Pancreas (tissue), 10 donors: ENCODE results near the gene CEP72. TPM values are rescaled to one million over a fixed set of nuclear protein-coding genes. Genes with fewer than 3 reads are reported as not detected.
"Not testable (repeated sequence)": the region's sequence is repeated elsewhere in the genome, so short reads cannot be mapped to it uniquely, and the experiment has no call there.

Experiments
- ATAC-seq, 4 donors: fragments of 200-7000 bp; cut with Tn5 transposase; one replicate each; pipeline versions ENCODE4 v1.8.0 to v1.9.1; 2020; ENCODE audit warnings: mild to moderate bottlenecking in 4 of 4, moderate library complexity in 4 of 4
- DNase-seq, 6 donors: peaks; one replicate each; pipeline ENCODE4 v3.0.0-alpha.2; 2020
- FAIRE-seq: peaks from 2 replicates; lab custom pipeline; 2012; peaks lifted over from hg19 to GRCh38; lab: Jason Lieb, UNC
- H3K27ac ChIP-seq, 4 donors: fragments of 200-600 bp; sonication (generic); 1 replicate in 3 of 4; 2 replicates in 1 of 4; pipeline versions ENCODE4 v1.5.0 to v1.8.0; 2020
- H3K27me3 ChIP-seq, 4 donors: fragments of 200-600 bp; one replicate each; pipeline ENCODE4 v1.8.0; 2021
- H3K36me3 ChIP-seq, 3 donors: fragments of 200-600 bp; sonication (generic) in 1 of 3; one replicate each; pipeline versions ENCODE4 v1.5.0 to v1.8.0; 2020 to 2021
- H3K4me1 ChIP-seq, 3 donors: fragments of 200-600 bp; one replicate each; pipeline ENCODE4 v1.8.0; 2021
- H3K4me3 ChIP-seq, 4 donors: fragments of 200-600 bp; sonication (generic) in 2 of 4; one replicate each; pipeline versions ENCODE4 v1.5.0 to v1.8.0; 2020 to 2021
- H3K9me3 ChIP-seq, 4 donors: fragments of 200-600 bp; one replicate each; pipeline ENCODE4 v1.8.0; 2021
- CTCF ChIP-seq, 4 donors: fragments of 200-600 bp; sonication (generic) in 3 of 4; IDR thresholded peaks; one replicate each; pipeline versions ENCODE4 v1.5.0 to v1.8.0; 2021; ENCODE audit warnings: antibody characterized with exemption in 4 of 4
- WGBS, 2 donors: extraction: QIAGEN DNeasy Blood & Tissue Kit; methylation state at CpG; one replicate each; pipeline ENCODE4 v1.1.7; 2013; 5-methylcytosine and 5-hydroxymethylcytosine counted together
- intact Hi-C, 3 donors: fragments of 100-400 bp; cut with DNase I; formaldehyde crosslinking; loops; one replicate each; pipeline versions ENCODE4 v1.11.1 to v1.14.2; 2022
- polyA plus RNA-seq, 2 donors: library from polyadenylated mRNA; stranded (reverse); fragments of 200-250 nt; gene quantifications; one replicate each; pipeline ENCODE4 v1.2.3, GENCODE V29; 2013
- total RNA-seq, 6 donors: library from RNA; stranded (reverse); fragmentation: NEBNext Ultra II Directional in 4 of 6; extraction: Animal tissue kit (Norgen Biotek cat#: 25700) in 4 of 6; gene quantifications; one replicate each; pipeline versions ENCODE4 v1.2.1 to v1.2.4, GENCODE V29; 2021 to 2023
- donor health status: healthy with polysubstance abuse.
- donor health status: DM: no; HTN: no; CAD: no; lungs with moderate emphysema.
- donor health status: DM: no; HTN: no; CAD: no.
- donor health status: control.
- donor health status: control.
- donor health status: Bipolar disorder and iron deficiency.
- donor health status: DM: yes; HTN: yes; CAD: no.
- donor health status: DM: no; HTN: no; CAD: no.
- donor health status: DM: no; HTN: no; CAD: no.
- donor health status: DM: yes; HTN: yes; CAD: no.

Gene CEP72
- total and polyA plus RNA-seq, 8 donors = 3.5 to 7.5 (median 4.6) TPM

DNA sequence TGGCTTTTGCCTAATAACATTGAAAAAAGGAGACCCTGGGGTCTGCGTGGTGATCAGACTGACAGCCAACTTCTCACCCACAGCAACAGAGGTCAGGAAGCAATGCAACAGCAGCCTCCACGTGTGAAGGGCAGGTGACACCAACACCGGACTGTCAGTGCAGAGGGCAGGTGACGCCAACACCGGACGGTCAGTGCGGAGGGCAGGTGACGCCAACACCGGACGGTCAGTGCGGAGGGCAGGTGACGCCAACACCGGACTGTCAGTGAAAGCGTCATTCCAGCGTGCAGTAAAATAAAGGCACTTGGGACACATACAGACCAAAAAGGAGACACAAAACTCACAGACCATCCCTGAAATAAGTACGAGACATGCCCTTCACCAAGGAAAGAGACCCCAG, 37.2 kb upstream of the CEP72 start:
- Histone ChIP-seq H3K9me3 (peaks cover 0 to 3% (median 0%) of the 10 kb centered on the region in 4 donors), H3K4me3 (no peak overlapping the region), H3K27ac (no peak overlapping the region), H3K27me3 (no peaks in the 10 kb centered on the region), H3K4me1 (no peaks in the 10 kb centered on the region), H3K36me3 (no peaks in the 10 kb centered on the region)
- FAIRE-seq (no peak), ATAC-seq (no peak), DNase-seq (peak in 1 of 6 donors; percentile 26)
- WGBS, 2 donors = 91 to 92% methylated on average over 16 of the region's 16 CpGs
- TF ChIP-seq CTCF (IDR thresholded peaks at IDR 0.05) = no peak
- intact Hi-C loops = no loop called here

DNA sequence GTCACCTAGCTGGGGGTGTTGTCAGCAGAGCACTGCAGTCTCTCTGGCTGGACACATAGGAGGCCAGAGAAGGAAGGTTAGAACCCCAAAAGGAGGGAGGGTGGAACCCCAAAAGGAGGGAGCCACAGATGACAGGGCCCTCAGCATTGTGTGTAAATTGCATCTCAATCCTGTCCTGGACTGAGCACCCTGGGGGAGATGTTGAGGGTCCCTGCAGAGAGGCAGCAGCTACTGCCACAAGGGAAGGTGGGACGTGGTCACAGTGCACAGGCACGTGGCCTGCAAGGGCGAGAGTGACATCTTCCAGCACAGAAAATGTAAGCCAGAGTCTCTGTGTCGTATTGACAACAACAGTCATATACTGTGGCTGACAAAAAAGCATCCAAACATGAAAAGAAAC, 36.5 kb upstream of the CEP72 start:
- no peaks in the 10 kb centered on the region for H3K27me3 ChIP-seq
- H3K36me3 ChIP-seq = no peaks in the 10 kb centered on the region
- no peak overlapping the region for H3K4me3 ChIP-seq
- ATAC-seq (no peak), FAIRE-seq (no peak), DNase-seq (no peak)
- no peak for TF ChIP-seq CTCF (IDR thresholded peaks at IDR 0.05)
- no peaks in the 10 kb centered on the region for H3K4me1 ChIP-seq
- H3K9me3 ChIP-seq = peaks cover 0 to 3% (median 0%) of the 10 kb centered on the region in 4 donors
- H3K27ac ChIP-seq = no peak overlapping the region
- intact Hi-C loops = no loop called here
- WGBS, 2 donors = 75% methylated on average over 4 of the region's 4 CpGs

- H3K4me1 ChIP-seq, H3K27me3 ChIP-seq, DNase-seq, H3K27ac ChIP-seq, H3K4me3 ChIP-seq, H3K36me3 ChIP-seq, ATAC-seq, H3K9me3 ChIP-seq, intact Hi-C loops, FAIRE-seq: not testable (repeated sequence)
- WGBS, 2 donors = 94 to 98% methylated on average over 2 of the region's 2 CpGs
Observed at GRCh38 chr5:577214-577613, 34.9 kb upstream of the CEP72 start.

DNA sequence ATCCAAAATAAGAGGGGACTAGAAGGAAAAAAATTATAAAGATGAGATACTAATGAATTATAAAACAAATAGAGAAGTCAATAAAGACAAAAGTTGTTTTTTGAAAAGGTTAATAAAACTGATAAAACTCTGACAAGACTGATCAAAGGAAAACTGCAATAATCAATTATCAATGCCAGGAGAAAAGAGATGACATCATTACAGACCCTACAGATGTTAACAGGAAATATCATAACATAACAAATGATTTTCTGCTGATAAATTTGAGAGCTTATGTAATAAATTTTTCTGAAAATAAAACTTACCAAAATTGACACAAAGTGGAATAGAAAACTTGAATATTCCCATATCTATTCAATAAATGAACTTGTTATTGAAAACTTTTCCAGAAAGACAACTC, 34.3 kb upstream of the CEP72 start:
- no peak for FAIRE-seq
- Histone ChIP-seq H3K4me3 (no peak overlapping the region), H3K4me1 (no peaks in the 10 kb centered on the region), H3K27ac (no peak overlapping the region), H3K27me3 (no peaks in the 10 kb centered on the region), H3K9me3 (peaks cover 0 to 3% (median 0%) of the 10 kb centered on the region in 4 donors), H3K36me3 (no peaks in the 10 kb centered on the region)
- intact Hi-C loops = no loop called here
- no peak for TF ChIP-seq CTCF (IDR thresholded peaks at IDR 0.05)
- DNase-seq = no peak
- no peak for ATAC-seq

DNA sequence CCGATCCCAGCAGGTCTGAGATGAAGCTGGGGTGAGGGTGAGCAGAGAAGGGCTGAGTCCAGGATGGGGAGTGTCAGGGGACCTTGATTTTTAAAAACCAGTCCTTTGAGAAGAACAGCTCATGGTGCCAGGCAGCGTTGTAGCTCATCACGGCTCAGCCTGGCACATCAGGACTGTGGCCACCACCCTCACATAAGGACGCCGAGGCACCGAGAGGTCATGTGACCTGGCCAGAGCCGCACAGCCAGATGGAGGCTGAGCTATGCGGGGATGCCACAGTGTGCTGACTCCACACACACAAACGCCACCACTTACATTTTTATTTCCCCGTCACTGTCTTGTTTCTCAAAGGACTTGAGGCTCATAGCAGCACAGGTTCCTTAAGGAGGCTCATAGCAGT, 32.9 kb upstream of the CEP72 start:
- H3K27ac ChIP-seq = no peak overlapping the region
- no peaks in the 10 kb centered on the region for H3K4me1 ChIP-seq
- DNase-seq (peak in 1 of 6 donors; percentile 19), FAIRE-seq (no peak), ATAC-seq (no peak)
- H3K9me3 ChIP-seq = peaks cover 0 to 3% (median 0%) of the 10 kb centered on the region in 4 donors
- no peaks in the 10 kb centered on the region for H3K27me3 ChIP-seq
- intact Hi-C loops = no loop called here
- 65 to 69% methylated on average over 10 of the region's 10 CpGs for WGBS, 2 donors
- no peak overlapping the region for H3K4me3 ChIP-seq
- no peak for TF ChIP-seq CTCF (IDR thresholded peaks at IDR 0.05)
- H3K36me3 ChIP-seq = no peaks in the 10 kb centered on the region
